IMR-90 (cell line): ENCODE data around the gene JAGN1. TPM values are rescaled to one million over a fixed set of nuclear protein-coding genes. Genes with fewer than 3 reads are reported as not detected.

Source experiments
- ATAC-seq: fragments of 200-7000 bp; cut with Tn5 transposase; 2 replicates; pipeline ENCODE4 v1.9.1; 2020; ENCODE audit warnings: low read depth, mild to moderate bottlenecking, moderate library complexity
- BruUV-seq: library from RNA; stranded (reverse); fragments of 400-500 nt; replicated peaks from 2 replicates; lab custom pipeline; 2021; lab: Mats Ljungman, UMichigan
- CTCF ChIA-PET: fragments of 300-600 bp; formaldehyde crosslinking; extraction: SDS; loops from one replicate; lab custom pipeline; 2021; ENCODE audit warnings: antibody characterized with exemption; lab: Yijun Ruan, JAX
- POLR2A ChIA-PET: fragments of 300-600 bp; sonication (Branson Sonifier 250); formaldehyde crosslinking; loops from one replicate; lab custom pipeline; 2022; ENCODE audit warnings: antibody characterized with exemption; ENCODE audit not compliant: unreplicated experiment; lab: Charles Lee
- DNase-seq: peaks from one replicate; pipeline ENCODE4 v3.0.0; 2013
- H2AFZ ChIP-seq: replicated peaks from 2 replicates; pipeline ENCODE3; 2013; ENCODE audit warnings: low read length, mild to moderate bottlenecking; ENCODE audit not compliant: poor library complexity
- H2AK5ac ChIP-seq: 2 replicates; pipeline ENCODE4 v1.6.1; 2013; ENCODE audit warnings: low read depth, low read length, inconsistent platforms
- H2AK9ac ChIP-seq: replicated peaks from 2 replicates; pipeline ENCODE3; 2013; ENCODE audit warnings: mild to moderate bottlenecking, low read depth, low read length, moderate library complexity; ENCODE audit not compliant: poor library complexity
- H2BK120ac ChIP-seq: 2 replicates; pipeline ENCODE4 v1.6.1; 2013; ENCODE audit warnings: low read depth, low read length, inconsistent platforms
- H2BK15ac ChIP-seq: 3 replicates; pipeline ENCODE4 v1.6.1; 2013; ENCODE audit warnings: low read depth, low read length, inconsistent platforms
- H2BK20ac ChIP-seq: 2 replicates; pipeline ENCODE4 v1.6.1; 2013; ENCODE audit warnings: low read depth, mild to moderate bottlenecking, inconsistent platforms, low read length, moderate library complexity
- H2BK5ac ChIP-seq: 2 replicates; pipeline ENCODE4 v1.6.1; 2013; ENCODE audit warnings: mild to moderate bottlenecking, low read depth, low read length, inconsistent platforms; ENCODE audit not compliant: poor library complexity, severe bottlenecking
- H3K14ac ChIP-seq: replicated peaks from 2 replicates; pipeline ENCODE4 v1.6.1; 2013; ENCODE audit warnings: low read depth, low read length, inconsistent platforms
- H3K18ac ChIP-seq: 2 replicates; pipeline ENCODE4 v1.6.1; 2013; ENCODE audit warnings: low read depth, low read length, control low read depth
- H3K23ac ChIP-seq: 2 replicates; pipeline ENCODE4 v1.6.1; 2013; ENCODE audit warnings: low read depth, low read length, inconsistent platforms
- H3K27ac ChIP-seq: 2 replicates; pipeline ENCODE4 v1.5.1; 2013; ENCODE audit warnings: mild to moderate bottlenecking, control low read depth, low read length; ENCODE audit not compliant: insufficient read depth
- H3K27me3 ChIP-seq: 2 replicates; pipeline ENCODE4 v1.6.1; 2013; ENCODE audit warnings: low read length; ENCODE audit not compliant: control insufficient read depth, insufficient read depth
- H3K36me3 ChIP-seq: 2 replicates; pipeline ENCODE4 v1.6.1; 2013; ENCODE audit warnings: low read length, mixed read lengths; ENCODE audit not compliant: control insufficient read depth, insufficient read depth
- H3K4ac ChIP-seq: 2 replicates; pipeline ENCODE4 v1.6.1; 2013; ENCODE audit warnings: low read depth, low read length, inconsistent platforms
- H3K4me1 ChIP-seq: 2 replicates; pipeline ENCODE4 v1.6.1; 2013; ENCODE audit warnings: low read length, mixed read lengths; ENCODE audit not compliant: control insufficient read depth, insufficient read depth
- H3K4me2 ChIP-seq: 2 replicates; pipeline ENCODE4 v1.6.1; 2013; ENCODE audit warnings: low read depth, mild to moderate bottlenecking, control low read depth, low read length, moderate library complexity
- H3K4me3 ChIP-seq: 2 replicates; pipeline ENCODE4 v1.5.1; 2013; ENCODE audit warnings: low read depth, mild to moderate bottlenecking, control low read depth, low read length, moderate library complexity; ENCODE audit not compliant: insufficient read depth
- H3K56ac ChIP-seq: 2 replicates; pipeline ENCODE4 v1.6.1; 2013; ENCODE audit warnings: low read length, inconsistent platforms; ENCODE audit not compliant: insufficient read depth; ENCODE audit errors: extremely low read depth
- H3K79me1 ChIP-seq, 2 experiments: 2 replicates each; pipeline ENCODE4 v1.6.1; 2013; ENCODE audit warnings: low read length in 2 of 2, inconsistent platforms in 1 of 2, low read depth in 1 of 2
- H3K9ac ChIP-seq: 2 replicates; pipeline ENCODE4 v1.6.1; 2013; ENCODE audit warnings: low read depth, low read length, control low read depth
- H3K9me1 ChIP-seq: 2 replicates; pipeline ENCODE4 v1.6.1; 2013; ENCODE audit warnings: low read length, inconsistent platforms; ENCODE audit not compliant: insufficient read depth
- H3K9me3 ChIP-seq: 2 replicates; pipeline ENCODE4 v1.6.1; 2013; ENCODE audit warnings: low read length; ENCODE audit not compliant: control insufficient read depth, insufficient read depth
- H4K20me1 ChIP-seq: 2 replicates; pipeline ENCODE4 v1.6.1; 2013; ENCODE audit warnings: low read length, inconsistent platforms; ENCODE audit not compliant: insufficient read depth
- H4K5ac ChIP-seq: 2 replicates; pipeline ENCODE4 v1.6.1; 2013; ENCODE audit warnings: mild to moderate bottlenecking, low read depth, low read length, control low read depth
- H4K8ac ChIP-seq, 2 experiments: 2 replicates each; pipeline ENCODE4 v1.6.1; 2013; ENCODE audit warnings: low read depth in 2 of 2, low read length in 2 of 2, control low read depth in 1 of 2, inconsistent platforms in 1 of 2
- H4K91ac ChIP-seq: 2 replicates; pipeline ENCODE4 v1.6.1; 2013; ENCODE audit warnings: low read depth, low read length, inconsistent platforms; ENCODE audit not compliant: insufficient read depth
- BHLHE40 ChIP-seq: fragments of 150-350 bp; IDR thresholded peaks from 2 replicates; pipeline ENCODE4 v1.6.1; 2016; ENCODE audit warnings: mild to moderate bottlenecking, low read depth, low read length
- CEBPB ChIP-seq: IDR thresholded peaks from 2 replicates; pipeline ENCODE4 v1.6.1; 2012; ENCODE audit warnings: low read depth, low read length, improper control_type of control experiment
- CTCF ChIP-seq: conservative IDR thresholded peaks from 2 replicates; pipeline ENCODE4 v1.5.1; 2012; ENCODE audit warnings: mild to moderate bottlenecking, low read depth, low read length, improper control_type of control experiment
- FOS ChIP-seq: fragments of 150-350 bp; IDR thresholded peaks from 2 replicates; pipeline ENCODE4 v1.6.1; 2016; ENCODE audit warnings: low read depth, low read length
- MAFK ChIP-seq: IDR thresholded peaks from 2 replicates; pipeline ENCODE4 v1.6.1; 2012; ENCODE audit warnings: low read depth, low read length, improper control_type of control experiment
- MAZ ChIP-seq: IDR thresholded peaks from 2 replicates; pipeline ENCODE4 v1.6.1; 2012; ENCODE audit warnings: low read depth, mild to moderate bottlenecking, low read length, improper control_type of control experiment, moderate library complexity, borderline replicate concordance
- MXI1 ChIP-seq: IDR thresholded peaks from 2 replicates; pipeline ENCODE4 v1.6.1; 2012; ENCODE audit warnings: low read depth, mild to moderate bottlenecking, low read length, moderate library complexity, borderline replicate concordance
- RCOR1 ChIP-seq: IDR thresholded peaks from 2 replicates; pipeline ENCODE4 v1.6.1; 2012; ENCODE audit warnings: mild to moderate bottlenecking, low read length, improper control_type of control experiment; ENCODE audit not compliant: insufficient replicate concordance
- RFX5 ChIP-seq: IDR thresholded peaks from 2 replicates; pipeline ENCODE4 v1.8.0; 2012; ENCODE audit warnings: low read depth, mild to moderate bottlenecking, low read length, moderate library complexity
- SMC3 ChIP-seq: fragments of 150-350 bp; IDR thresholded peaks from 2 replicates; pipeline ENCODE4 v1.6.1; 2016; ENCODE audit warnings: low read depth, mild to moderate bottlenecking, antibody characterized with exemption, low read length, moderate library complexity
- USF2 ChIP-seq: fragments of 150-350 bp; IDR thresholded peaks from 2 replicates; pipeline ENCODE4 v1.6.1; 2017; ENCODE audit warnings: mild to moderate bottlenecking, antibody characterized with exemption, low read length, low read depth
- WGBS, 2 experiments: methylation state at CpG; one replicate each; pipeline versions ENCODE4 v1.1.5 to v1.1.7; 2013; ENCODE audit warnings: missing lambda C conversion rate in 2 of 2; ENCODE audit not compliant: insufficient read length in 1 of 2; ENCODE audit errors: extremely low coverage in 2 of 2; 5-methylcytosine and 5-hydroxymethylcytosine counted together
- dilution Hi-C: fragments of 300-500 bp; cut with HindIII; formaldehyde crosslinking; loops from one replicate; pipeline ENCODE4 v1.14.3; 2018; ENCODE audit warnings: low sequenced_read_pairs; ENCODE audit not compliant: unreplicated experiment
- in situ Hi-C: fragments of 300-500 bp; cut with MboI; formaldehyde crosslinking; loops from 3 replicates; pipeline ENCODE4 v1.14.3; 2019; ENCODE audit warnings: low sequenced_read_pairs, inconsistent platforms, mixed read lengths
- intact Hi-C: fragments of 100-400 bp; cut with micrococcal nuclease; formaldehyde crosslinking; loops from 2 replicates; pipeline ENCODE4 v1.10.0; 2022
- polyA plus RNA-seq, 3 experiments: library from polyadenylated mRNA; depleted of rRNA; stranded (reverse); fragments of >200 nt; gene quantifications; 2 replicates each; pipeline ENCODE4 v1.2.3, GENCODE V29; 2012; ENCODE audit warnings: low replicate concordance in 1 of 3
- total RNA-seq: library from RNA; depleted of rRNA; stranded (reverse); fragments of >200 nt; gene quantifications from 2 replicates; pipeline ENCODE4 v1.2.3, GENCODE V29; 2012
- TF ChIP-seq, protein P1 (sequence below): fragments of 150-350 bp; IDR thresholded peaks from 2 replicates; pipeline ENCODE4 v1.6.1; 2016; ENCODE audit warnings: low read depth, mild to moderate bottlenecking, low read length, moderate library complexity, borderline replicate concordance

JAGN1 gene
- total and polyA plus RNA-seq, 2 of the 4 experiments (the other 2 are of a cell fraction): 32.7 to 39.3 TPM

GRCh38 chr3:9933561-9934234, 43.3 kb downstream of the JAGN1 start, which contains the start of gene CRELD1:
Gene CRELD1, plus strand, starts transcription at chr3:9933834. Its CDS starts 605 bp downstream, at chr3:9934439.
- Histone ChIP-seq H3K23ac (peak within 1 kb of the TSS; percentile 29; the same call in 1 of the 2 replicates), H3K79me1 (peaks cover 6 to 16% of the 10 kb centered on the region in 2 experiments; a peak in 3 of 4 replicates), H4K20me1 (no peaks in the 10 kb centered on the region), H2BK15ac (no peak within 1 kb of the TSS; the same call in 2 of the 3 replicates), H2BK120ac (no peak within 1 kb of the TSS), H3K4me2 (peak within 1 kb of the TSS; percentile 95), H3K18ac (0 out of 2 replicates have a peak within 1 kb of the TSS, but pooled peaks have one; percentile 4), H3K9me1 (peaks cover 6% of the 10 kb centered on the region; the same call in 1 of the 2 replicates), H4K8ac (peak within 1 kb of the TSS; percentile 74 to 83; a peak in 3 of 4 replicates), H3K4ac (peak within 1 kb of the TSS; percentile 66), H3K14ac (peak within 1 kb of the TSS; percentile 57), H3K4me3 (peak within 1 kb of the TSS; percentile 87), H3K9me3 (no peaks in the 10 kb centered on the region), H3K27me3 (no peaks in the 10 kb centered on the region), H3K9ac (peak within 1 kb of the TSS; percentile 69), H3K4me1 (peaks cover 9% of the 10 kb centered on the region), H2BK20ac (no peak within 1 kb of the TSS), H3K56ac (no peak within 1 kb of the TSS), H2AK5ac (peak within 1 kb of the TSS; percentile 56), H3K27ac (peak within 1 kb of the TSS; percentile 78), H2BK5ac (peak within 1 kb of the TSS; percentile 67), H4K5ac (peak within 1 kb of the TSS; percentile 38), H3K36me3 (peaks cover 15% of the 10 kb centered on the region), H2AFZ (peak within 1 kb of the TSS; percentile 94), H4K91ac (peak within 1 kb of the TSS; percentile 39), H2AK9ac (peak within 1 kb of the TSS; percentile 94)
- peak; percentile 95 for ATAC-seq
- ChIA-PET CTCF (interaction anchor here (0.6 to 3.1 kb wide), 3 partner anchors 13 to 62 kb away, joined by 3 to 14 read pairs (median 3); no protein-coding TSS in a partner anchor), POLR2A (interaction anchor here (1.0 kb wide), 1 partner anchor 12 kb away, joined by 5 read pairs; no protein-coding TSS in a partner anchor)
- 0% methylated on average over 37 of the region's 50 CpGs; no CpG with 5 or more reads in 1 of the 2 experiments for WGBS, 2 experiments
- intact Hi-C loops (loop anchor here (2.0 to 5.0 kb wide), 3 partner anchors 85 to 291 kb away; no protein-coding TSS in a partner anchor), dilution Hi-C loops (no loop called here), in situ Hi-C loops (no loop called here)
- BruUV-seq: no TSS peak
- peak; percentile 86 for DNase-seq
- TF ChIP-seq RCOR1 (peak; percentile 99), FOS (0 out of 2 replicates have a peak, but pooled peaks have one; percentile 12), CEBPB (peak; percentile 75), SMC3 (no peak), BHLHE40 (no peak), MAZ (peak; percentile 39; the same call in 1 of the 2 replicates), MAFK (no peak), MXI1 (peak; percentile 56; the same call in 1 of the 2 replicates), USF2 (peak; percentile 76), CTCF (no peak), RFX5 (peak; percentile 35; the same call in 1 of the 2 replicates)
- TF ChIP-seq, protein P1, sequence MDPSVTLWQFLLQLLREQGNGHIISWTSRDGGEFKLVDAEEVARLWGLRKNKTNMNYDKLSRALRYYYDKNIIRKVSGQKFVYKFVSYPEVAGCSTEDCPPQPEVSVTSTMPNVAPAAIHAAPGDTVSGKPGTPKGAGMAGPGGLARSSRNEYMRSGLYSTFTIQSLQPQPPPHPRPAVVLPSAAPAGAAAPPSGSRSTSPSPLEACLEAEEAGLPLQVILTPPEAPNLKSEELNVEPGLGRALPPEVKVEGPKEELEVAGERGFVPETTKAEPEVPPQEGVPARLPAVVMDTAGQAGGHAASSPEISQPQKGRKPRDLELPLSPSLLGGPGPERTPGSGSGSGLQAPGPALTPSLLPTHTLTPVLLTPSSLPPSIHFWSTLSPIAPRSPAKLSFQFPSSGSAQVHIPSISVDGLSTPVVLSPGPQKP: no peak
